ENCODE measurements around the gene GNAI2.
A peak's percentile ranks its signal among the peaks of the same experiment; 100 is the strongest.
"Not testable (repeated sequence)": the region's sequence is repeated elsewhere in the genome, so short reads cannot be mapped to it uniquely, and the experiment has no call there.

Gene GNAI2

DNA sequence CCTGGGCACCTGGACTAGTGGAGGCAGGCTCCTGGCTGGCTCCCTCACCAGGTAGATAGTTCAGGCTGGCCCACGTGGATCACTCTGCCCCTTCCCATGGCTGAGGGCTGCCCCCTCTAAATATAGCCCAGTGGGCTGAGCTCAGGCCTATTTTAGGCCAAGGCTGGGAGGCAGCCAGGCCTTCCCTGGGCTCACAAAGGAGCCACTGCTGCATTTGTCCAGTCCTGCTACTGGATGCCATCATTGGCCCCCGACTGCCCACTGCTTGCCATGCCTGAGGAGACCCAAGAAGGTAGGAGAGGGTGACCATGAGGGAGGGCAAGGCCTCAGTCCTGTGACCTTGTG, 42.8 kb downstream of the GNAI2 start, which contains the start of gene LSMEM2:
LSMEM2 (plus strand) TSS at position 208 of the 345 bp plus-strand sequence; CDS start at position 235, 27 bp downstream.
- DNase-seq = no peak

DNA sequence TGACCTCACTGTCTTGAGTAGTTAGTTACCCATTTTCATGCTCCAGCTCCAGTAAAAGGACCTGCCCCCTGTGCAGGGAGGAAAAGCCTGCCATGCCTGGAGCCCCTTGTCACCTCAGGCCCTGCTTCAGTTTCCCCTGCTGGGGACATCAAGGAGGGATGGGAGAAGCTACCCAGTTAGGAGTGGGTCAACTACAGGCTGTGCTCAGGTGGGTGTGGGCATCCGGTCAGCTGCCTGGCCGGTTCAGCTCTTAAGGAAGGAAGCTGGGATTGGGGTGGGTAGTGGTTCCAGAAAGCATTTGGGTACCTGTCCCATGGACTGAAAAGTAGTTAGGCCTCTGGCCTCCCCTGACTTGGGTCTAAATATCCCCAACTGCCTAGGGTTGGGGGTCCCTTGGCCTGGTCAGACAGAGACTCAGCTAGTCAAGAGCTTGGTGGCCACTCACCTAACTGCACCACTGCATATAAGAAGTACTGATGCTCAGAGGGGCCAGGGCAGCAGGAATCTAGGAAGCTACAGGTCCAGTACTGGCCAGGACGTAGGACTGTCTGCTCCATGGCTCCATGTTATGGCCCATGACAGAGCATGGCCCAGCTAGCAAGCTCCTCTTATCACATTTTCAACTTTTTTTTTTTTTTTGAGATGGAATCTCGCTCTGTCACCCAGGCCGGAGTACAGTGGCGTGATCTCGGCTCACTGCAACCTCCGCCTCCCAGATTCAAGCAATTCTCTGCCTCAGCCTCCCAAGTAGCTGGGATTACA, 43.4 kb downstream of the GNAI2 start:
- no peak for DNase-seq

DNA sequence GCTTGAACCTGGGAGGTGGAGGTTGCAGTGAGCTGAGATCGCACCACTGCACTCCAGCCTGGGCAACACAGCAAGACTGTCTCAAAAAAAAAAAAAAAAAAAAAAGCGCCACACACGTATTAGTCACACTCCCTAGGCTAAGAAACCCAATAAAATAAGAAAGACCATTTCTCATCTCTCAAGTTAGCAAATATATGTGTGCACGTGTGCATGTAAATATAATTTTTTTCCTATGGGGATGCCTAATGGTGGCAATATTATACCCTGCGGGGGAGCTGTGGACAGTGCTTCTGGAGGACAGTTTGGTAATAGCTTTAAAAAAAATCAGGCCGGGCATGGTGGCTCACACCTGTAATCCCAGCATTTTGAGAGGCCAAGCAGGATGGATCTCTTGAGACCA, 48.1 kb downstream of the GNAI2 start:
- DNase-seq = not testable (repeated sequence)

DNA sequence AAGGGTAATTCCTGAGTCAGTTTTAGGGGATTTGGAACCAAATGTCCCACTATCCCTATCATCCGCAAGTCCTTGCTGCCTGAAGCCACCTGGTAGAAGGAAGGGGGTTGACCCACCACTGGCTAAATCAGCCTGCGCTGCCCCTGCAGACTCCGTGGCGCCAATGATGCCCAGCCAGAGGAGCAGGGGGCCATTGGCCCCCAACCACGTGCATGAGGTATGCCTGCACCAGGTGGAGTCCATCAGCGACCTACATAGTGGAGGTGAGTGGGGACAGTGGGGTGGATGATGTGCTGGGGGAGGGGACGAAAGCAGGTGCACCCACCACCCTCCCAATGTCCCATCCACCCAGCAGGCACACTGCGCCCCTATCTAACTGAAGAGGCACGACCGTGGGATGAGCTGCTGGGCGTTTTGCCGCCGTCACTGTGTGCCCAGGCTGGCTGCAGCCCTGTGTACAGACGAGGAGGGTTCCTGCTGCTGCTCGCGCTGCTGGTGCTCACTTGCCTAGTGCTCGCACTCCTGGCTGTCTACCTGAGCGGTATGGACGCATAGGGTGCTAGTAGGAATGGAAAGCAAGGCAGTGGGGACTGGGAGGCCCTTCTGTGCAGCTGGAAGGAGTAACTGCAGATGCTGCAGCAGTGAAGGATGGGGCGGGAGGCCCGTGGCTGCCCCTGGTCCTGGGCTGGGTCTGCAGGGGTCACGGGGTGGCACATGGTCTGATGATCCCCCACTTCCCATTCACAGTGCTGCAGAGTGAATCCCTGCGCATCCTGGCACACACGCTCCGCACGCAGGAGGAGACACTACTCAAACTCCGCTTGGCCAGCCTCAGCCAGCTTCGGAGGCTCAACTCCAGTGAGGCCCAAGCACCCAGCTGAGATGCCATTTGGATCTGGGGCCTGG, 50.6 kb downstream of the GNAI2 start:
- DNase-seq = no peak

DNA sequence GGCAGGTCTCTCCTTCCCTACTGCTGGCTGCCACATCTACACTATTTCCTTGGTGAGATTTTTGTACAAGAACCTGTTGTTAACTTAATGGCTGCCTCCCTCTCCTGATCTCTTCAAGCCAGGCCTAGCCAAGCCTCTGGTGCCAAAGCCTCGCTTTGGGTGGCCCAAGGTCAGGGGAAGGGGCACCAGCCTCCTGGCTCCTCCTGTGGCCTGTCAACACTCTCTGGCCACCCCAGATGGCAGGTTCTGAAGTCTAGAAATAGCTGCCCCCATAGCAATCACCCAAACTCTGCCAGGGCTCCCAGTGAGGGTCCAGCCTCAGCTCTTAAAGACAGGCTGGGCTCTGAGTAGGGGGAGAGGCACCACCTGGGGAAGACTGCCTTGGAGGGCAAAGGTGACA, 51.3 kb downstream of the GNAI2 start:
- no peak for DNase-seq

DNA sequence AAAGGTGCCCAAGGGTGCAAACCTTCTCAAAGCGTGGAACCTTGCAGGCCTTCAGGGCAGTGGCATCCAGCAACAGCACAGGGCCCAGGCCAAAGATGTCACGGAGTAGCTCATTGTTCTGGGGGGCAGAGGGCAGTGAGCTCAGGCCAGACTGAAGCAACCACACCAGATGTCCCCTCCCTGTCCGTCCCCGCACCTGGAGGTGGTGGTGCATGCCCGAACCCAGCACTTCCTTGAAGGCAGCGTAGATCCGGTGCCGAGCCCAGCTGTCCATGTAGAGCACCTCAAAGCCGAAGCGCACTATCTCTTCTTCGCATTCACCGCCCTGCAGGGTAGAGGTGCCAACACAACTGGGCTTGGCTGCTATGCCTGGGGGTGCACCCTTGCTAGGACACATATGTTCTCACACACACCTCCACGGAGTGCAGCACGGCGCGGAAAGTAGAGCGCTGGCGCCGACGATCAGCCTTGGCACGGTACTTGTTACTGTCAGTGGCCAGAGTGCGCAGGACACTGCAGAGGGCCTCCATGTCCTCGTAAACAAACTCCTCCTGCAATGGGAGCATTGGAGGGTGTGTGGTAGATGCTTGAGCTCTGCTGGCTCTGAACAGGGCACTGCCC, 52.5 kb downstream of the GNAI2 start:
- no peak for DNase-seq

DNA sequence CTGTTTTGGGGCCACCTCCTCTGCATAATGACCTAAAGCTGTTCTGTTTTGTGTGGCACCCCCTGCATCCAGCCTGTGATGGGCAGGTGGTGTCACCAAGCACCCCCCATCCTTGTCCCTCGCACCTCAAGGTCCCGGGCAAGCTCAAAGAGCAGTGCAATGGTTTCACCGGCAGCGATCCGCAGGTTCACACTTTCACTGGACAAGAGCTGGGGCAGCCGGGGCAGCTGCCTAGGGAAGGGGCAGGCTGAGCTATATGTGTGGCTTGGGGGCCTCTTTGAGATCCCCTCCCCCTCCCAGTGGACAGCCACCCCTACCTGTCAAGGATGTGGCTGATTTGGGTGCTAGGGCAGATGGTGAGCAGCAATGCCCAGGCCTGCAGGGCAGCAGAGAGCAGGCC, 53.1 kb downstream of the GNAI2 start:
- no peak for DNase-seq

DNA sequence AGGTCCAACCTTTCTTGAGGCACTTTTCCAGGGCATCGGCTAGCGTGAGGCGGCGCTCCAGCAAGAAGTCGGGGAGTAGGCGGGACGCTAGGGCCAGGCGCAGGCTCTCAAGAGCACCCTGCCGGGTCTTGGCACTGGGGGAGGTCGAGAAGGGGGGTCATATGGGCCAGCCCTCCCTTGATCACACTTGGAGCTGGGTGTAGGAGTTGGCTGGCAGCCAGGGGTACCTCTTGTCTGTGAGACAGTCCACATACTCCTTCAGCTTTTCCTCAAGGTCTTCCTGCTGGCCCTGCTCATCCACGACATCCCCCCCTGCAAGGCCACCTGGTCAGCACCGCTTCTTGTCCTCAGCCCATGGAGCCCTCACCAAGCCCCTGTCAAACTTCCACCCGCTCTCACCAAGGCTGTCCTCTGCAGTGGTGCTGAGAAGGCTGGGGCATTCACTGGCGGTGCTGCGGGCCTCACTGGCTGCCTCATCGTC, 54.2 kb downstream of the GNAI2 start:
- DNase-seq = no peak

DNA sequence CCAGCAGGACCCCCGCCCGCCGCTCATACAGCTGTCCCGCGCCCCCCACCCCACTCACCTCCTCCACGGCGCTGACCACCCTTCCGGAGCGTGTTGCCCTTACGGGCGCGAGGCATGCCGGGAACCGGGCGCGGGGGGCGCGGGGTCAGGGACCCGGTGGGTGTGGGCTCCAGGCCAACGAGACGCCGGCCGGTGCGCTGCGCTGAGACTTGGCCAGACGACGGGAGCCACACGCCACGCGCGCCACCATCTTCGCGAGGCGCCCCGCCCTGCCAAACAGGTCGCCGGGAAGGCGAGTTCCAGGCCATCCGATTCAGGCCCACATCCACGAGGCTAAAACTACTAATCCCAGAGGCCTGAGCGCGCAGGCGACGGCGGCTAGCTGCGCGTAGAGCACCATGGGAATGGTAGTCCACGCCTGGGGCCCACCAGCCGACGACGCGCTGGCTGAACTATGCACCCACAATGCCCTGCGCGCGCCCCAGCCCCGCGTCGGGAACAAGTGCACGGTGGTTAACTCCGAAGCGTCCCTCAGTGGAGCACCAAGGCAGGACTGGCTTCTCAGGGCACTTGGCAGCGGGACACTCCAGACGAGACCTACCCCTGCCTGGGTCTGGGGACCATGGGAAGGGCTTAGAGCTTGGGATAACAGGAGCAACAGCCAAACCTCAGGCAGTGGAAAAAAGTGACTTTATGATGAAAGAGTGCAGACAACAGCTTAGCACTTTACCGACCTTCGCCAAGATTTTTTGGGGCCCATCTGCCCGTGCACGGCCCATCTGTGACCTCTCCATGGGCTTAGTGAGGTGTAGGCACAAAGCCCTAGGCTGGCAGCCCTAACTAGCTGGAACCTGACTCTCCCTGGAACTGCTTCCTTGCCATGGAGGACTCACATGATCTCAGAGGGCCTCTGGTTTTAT, 56.4 kb downstream of the GNAI2 start, which contains the start of gene IFRD2:
IFRD2 (minus strand) TSS at position 271 of the 920 bp plus-strand sequence; CDS start at position 116, 155 bp downstream.
- peak; percentile 97 for DNase-seq

DNA sequence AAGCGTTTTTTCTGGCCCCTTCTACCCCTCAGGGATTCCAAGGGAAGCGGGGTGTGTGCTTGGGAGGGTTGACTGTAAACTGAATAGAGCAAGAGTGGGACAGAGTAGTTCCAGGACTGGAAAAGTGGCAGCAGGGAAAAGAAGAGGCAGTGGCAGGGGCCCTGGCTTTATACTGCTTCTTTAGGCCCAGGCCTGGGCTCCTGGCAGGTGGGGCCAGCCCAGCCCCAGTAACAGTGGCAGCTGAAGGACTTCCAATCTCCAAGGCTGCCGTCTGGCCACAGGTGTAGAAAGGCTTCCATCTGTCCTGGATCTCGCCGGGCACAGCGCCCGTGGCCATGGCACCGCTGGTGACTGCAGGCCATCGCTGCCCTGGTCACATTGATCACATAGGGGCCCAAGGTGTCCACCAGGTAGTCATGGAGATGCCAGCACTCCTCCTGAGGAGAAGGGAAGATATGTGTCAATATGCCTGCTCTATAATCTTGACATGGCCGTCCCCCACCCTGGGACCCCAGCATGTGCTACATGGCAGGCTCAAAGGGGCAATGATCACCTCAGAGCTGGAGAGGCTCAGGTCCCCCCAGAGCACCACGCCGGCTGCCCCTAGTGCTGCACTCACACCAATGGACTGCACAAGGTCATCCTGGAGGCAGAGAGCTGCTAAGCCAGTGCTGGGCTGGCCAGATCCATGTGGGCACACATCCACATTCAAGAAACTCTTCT, 57.2 kb downstream of the GNAI2 start:
- DNase-seq = no peak

DNA sequence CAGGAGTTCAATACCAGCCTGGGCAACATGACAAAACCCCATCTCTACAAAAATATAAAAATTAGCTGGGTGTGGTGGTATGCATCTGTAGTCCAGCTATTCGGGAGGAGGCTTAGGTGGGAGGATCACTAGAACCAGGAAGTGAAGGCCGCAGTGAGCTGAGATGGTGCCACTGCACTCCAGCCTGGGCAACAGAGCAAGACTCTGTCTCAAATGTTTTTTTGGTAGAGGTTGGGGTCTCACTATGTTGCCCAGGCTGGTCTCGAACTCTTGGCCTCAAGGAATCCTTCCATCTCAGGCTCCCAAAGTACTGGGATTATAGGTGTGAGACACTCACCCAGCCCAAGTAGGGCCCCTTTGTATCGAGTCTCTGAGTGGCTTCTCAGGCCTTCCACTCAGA, 58.1 kb downstream of the GNAI2 start:
- DNase-seq = no peak

DNA sequence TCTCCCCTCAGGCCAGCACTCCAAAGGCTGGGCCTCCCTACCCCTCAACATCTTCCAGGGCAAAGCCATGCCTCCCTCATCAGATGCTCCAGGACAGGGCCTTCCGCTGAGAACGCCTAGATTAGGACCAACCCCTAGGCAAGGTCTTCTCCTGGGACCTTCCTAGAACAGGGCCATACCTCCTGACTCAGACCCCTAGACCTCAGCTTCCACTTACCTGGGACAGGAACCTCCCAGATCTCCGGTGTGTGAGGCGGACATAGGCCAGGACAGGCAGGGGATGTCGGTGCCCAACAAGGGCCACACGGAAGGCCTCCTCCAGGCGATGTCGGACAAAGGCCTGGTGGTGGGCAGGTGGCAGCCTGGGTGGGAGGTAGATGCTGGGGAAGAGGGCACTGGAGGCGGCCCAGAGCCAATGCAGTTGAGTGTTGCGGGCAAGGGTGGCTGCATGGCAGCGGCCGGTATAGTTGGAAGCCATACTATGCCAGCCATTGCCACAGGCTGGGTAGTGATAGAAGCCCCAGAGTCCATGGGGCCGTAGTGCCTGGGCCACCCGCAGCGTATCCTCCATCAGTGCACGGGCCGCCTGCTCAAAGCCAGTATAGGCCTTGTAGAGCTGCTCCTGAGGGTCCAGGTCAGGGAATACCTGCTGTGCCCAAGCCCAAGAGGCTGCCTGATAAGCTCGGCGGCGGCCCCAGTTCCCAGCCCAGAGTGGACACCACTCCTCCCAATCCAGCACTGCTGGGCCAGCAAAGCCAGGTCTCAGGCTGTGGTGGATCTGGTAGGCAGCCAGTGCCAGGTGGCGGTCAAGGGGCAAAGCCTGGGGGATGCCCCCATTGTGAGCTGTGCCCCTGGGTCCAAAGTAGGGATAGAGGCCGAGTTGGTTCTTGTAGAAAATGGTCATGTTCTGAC, 58.7 kb downstream of the GNAI2 start:
- no peak for DNase-seq

DNA sequence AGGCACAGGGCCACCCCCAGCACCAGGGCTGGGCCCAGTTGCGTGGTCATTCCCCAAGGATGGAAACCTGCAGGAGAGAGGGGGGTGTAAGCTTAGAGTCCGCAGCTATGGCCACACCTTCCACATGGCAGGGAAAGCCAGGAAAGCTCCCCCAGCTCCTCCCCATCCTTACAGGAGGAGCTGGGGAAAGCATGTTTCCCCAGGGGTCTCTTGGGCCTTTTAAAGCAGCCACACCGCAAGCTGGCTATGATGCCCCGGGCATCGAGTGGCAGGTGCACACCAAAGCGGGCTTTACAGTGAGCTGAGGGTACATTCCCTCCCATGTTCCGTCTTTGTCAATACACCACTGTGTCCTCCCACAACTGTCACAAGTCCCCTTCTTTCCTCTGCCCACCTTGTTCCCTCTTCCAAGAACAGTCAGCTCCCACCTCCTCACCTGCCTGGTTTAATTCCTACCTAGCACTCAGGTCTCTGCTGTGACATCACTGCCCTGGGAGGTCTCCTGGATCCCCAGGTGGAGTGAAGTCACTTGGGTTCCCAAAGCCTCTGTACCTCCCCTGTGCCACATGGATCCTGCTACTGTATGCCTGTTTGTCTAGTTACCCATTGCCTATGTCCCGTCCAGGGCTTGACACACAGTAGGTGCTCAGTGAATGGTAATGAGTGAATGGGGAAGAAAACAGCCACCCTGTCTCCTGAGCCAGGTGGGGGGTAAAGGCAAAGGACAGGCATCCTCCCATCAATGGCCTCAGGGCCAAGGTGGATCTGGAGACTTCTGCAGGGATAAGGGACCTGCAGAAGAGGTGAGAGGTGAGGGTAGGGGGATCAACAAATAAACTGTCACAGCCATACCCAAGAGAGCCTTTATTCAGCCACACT, 59.8 kb downstream of the GNAI2 start:
- DNase-seq = no peak

DNA sequence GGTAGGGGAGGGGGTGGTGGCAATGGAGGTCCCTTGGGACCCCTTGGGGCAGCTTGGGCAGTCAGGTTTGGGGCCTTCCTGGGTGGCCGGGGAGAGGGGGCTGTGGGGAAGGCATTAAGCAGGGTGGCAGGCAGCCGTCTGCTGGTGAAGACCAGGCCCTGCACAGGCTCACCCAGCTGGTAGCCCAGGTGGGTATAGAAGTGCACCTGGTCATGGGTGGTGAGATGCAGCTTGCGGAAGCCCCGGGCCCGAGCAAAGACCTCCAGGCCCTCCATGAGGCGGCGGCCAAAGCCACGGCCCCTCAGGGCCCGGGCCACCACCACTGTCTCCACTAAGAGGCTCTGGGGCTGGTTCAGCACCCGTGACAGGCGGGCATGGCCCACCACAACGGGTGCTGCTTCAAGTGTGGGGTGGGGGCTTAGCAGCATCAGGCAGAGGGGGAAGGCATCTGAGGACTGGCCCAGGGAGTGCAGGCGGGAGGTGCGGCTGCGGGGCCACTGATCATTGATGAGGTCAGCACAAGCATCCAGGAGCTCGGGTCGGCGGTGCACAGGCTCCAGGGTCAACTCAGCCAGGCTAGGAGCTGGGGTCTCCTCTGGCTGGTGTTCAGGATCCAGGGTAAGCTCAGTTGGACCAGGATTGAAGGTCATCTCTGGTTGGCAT, 60.8 kb downstream of the GNAI2 start:
- no peak for DNase-seq

DNA sequence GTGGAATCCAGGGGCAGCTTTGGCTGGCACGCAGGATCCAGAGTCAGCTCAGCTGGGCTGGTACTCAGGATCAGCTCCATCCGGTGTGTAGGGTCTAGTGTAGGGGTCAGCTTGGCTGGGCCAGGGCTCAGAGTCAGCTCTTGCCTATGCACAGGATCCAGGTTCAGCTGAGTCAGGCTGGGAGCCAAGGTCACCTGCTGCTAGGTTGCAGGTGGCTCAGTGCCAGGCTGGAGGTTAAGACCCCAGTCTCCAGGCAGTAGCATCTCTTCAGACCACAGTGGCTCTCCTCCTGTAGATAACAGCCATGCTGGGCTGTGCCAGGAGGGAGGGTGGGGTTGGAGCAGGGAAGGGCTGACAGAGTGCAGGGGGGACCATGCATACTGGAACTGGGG, 61.4 kb downstream of the GNAI2 start:
- no peak for DNase-seq

DNA sequence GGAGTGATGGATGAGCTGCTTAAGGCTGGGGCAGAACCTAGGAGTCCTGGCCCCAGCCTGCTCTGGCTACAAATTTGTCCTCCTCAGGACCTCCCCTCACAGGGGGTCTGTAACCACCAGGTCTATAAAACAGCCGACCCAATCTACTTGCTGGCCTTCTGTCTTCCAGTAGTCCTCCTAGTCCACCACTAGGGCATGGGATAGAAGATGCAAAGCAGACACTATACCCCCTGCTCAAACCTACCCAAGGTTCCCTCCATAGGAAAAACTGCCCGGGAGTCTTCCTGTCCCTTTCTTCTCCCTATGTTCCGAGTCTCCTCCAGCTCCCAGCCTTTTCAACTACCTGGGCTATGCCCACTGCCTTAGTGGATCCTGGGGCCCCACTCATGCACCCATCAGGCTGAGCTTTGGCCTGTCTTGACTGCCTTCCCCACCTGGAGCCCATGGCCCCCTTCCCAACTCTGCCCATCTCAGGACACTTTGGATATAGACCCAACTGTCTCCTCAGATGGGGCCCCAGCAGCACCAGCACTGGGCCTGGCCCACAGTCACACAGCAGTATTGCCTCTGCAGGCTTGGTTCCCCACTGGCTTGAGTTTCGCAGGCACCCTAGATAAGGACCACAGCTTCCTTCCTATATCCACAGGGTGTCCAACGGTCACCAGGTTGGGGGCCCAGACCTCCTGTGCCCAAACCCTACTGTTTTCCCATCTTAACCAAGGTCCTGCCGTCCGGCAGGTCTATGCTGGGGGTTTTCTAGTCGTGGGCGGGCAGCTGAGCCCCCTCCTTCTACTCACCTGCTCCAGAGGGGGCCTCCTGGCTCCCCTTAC, 62.1 kb downstream of the GNAI2 start:
- DNase-seq = no peak

DNA sequence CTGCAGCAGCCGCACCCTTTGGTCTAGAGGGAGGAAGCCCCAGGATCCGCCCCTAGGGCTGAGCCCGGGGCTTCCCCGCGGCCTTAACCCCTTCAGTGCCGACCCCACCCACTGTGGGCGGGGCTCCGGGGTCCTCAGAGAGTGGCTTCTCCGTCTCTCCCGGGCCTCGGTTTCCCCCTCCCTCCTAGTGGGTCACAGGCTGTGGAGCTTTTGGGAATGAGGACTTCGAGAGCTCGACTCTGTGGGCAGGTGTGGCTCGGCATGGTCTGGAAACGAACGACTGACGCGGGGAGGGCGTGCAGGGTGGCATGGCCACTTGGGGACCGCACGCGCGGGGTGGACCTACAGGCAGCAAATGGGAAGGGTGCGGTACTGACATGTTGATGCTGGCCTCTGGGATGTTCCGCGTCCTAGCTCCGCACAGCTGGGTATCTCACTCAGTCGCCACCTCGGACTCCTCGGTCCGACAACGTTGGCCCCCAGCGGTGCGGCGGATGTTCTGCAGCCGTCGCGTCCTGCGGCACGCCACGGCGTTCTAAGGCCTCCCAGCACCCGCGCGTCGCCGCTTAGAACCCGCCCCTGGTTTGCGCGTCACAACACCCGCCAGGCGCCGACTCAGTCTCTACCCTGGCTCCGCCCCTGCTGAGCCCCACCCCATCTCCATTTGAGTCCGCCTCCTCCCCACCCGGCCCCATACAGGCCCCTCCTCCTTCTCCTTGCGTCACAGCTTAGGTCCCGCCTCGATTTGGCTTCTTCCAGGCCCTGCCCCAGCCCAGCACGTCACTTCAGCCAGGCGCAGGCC, 63.0 kb downstream of the GNAI2 start, which contains the start of the genes HYAL3 and NAA80:
HYAL3 (minus strand) TSS at position 570 of the 802 bp plus-strand sequence. CDS start 3,803 bp downstream, outside the sequence.
NAA80 (minus strand) TSS at position 570 of the 802 bp plus-strand sequence. CDS start 1,942 bp downstream, outside the sequence.
- DNase-seq = peak; percentile 99
